HL-60/S4 (cell line): ENCODE results near the gene RNASEL.

Source experiments
- in situ Hi-C: fragments of 300-500 bp; cut with MboI; formaldehyde crosslinking; loops from 2 replicates; pipeline ENCODE4 v1.14.3; 2022; ENCODE audit warnings: low sequenced_read_pairs

RNASEL gene

GRCh38 chr1:182622901-182623528 is 34.0 kb upstream of the RNASEL start:
- in situ Hi-C loops = no loop called here

- in situ Hi-C loops = no loop called here
These were observed 32.9 kb upstream of the RNASEL start for GRCh38 chr1:182621906-182622305.

DNA sequence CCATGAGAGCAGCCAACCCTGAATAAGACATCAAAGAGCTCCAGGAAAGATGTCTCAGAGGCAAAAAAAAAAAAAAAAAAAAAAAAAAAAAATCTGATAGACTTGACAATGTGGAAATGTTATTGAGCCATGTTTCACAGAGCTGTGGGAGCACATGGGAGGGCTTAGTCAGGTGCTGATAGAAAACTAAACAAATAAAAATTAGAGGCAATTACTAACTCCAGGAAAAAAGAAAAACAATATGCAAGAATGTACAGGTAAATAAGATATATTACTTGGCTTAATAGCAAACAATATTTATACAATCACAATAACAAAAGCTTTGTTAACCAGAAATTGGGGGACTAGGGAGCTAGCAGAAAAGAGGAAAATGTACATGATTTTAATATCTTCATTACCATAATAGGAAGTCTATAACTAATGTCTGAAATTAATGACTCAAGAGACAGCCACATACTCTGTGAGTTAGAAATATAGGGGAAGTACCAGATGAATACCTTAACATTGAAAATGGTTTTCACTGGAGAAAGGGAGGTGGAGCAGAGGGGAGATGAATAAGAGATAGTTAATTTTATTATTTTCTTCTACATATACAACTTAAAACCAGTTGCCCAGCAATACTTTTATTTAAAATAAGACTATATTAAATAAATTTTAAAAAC is 32.0 kb upstream of the RNASEL start:
- in situ Hi-C loops = no loop called here

DNA sequence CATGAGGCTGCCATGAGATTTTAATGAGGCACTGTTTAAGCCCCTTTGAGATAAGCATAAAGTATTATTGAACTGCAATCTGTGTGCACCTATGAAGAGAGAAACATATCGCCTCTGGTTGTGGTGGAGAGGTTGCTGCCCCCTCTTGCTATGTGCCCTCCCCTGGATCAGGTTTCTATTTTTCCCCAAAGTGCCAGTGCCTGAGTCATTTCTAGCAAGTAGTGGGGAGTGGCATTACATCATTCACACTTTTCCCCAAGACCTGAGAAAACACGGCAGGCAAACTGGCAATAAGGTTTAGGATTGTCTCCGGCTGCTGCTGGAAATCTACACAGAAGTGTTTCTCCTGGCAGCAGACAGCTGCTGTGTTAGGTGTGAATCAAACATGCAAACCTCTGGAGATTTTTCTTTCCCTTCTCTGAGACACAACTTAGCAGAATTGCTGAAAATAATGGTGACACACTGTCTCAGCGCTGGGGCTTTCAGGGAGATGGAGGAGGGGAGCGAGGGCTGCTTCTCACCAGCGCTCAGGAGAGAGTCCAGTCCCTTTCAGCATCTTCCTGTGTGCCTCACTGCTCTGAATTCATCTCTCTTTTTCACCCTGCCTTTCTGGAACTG is 28.8 kb upstream of the RNASEL start:
- in situ Hi-C loops = no loop called here

DNA sequence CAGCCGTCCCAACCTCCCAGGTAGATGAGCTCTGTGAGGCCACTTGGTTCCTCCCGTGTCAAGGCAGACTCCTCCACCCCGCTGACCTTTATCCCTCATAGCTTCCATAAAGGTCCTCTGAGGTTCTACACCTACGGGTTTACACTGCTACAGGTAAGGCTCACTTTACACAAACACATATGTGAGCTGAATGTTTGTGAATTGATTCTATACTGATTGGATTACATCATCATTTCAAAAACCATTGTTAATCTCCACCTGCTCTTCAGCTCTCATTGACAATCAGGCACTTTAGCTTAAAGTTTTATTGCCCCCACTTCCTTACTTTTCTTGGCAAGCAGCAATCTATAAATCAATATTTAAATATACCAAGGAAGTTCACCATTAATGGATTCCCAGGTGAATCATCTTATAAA is 28.0 kb upstream of the RNASEL start:
- in situ Hi-C loops = no loop called here

DNA sequence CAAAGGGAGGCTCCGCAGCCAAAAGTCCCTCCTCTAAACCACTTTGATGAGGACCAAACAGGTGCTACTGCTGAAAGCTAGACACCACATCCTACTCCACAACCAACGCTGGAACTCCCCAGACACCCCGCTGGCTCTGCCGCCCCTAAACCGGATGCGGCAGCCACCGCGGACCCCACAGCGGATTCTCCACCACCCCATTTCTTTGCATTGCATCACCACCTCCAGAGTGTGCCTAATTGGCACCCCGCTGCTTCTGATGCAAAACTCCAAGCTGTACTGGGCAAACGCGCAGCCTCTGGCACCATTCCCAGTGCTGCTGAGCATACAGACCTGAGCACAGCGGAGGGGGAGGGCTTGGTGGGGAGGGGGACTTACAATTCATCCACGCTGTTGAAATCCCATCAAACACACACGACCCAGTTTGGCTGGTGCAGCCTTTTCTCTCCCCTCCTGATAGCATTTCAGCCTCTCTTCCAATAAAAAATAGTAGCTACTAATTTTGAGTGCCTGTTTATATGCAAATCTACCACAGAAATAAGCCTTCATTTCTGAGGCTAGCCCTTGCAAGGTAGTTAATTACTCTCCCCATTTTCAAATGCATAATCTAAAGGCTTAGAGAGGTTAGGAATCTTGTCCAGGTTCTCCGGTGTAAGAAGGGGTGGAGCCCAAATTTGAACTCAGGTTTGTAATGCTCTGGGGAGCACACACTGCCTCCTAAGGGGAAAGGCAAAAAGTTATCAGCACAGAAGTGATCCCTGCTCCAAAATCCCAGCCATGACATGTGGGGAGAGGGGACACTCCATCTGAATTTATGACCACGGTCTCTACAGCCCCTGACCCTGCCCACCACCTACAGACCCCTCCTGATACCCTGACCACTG is 27.3 kb upstream of the RNASEL start:
- in situ Hi-C loops = no loop called here

DNA sequence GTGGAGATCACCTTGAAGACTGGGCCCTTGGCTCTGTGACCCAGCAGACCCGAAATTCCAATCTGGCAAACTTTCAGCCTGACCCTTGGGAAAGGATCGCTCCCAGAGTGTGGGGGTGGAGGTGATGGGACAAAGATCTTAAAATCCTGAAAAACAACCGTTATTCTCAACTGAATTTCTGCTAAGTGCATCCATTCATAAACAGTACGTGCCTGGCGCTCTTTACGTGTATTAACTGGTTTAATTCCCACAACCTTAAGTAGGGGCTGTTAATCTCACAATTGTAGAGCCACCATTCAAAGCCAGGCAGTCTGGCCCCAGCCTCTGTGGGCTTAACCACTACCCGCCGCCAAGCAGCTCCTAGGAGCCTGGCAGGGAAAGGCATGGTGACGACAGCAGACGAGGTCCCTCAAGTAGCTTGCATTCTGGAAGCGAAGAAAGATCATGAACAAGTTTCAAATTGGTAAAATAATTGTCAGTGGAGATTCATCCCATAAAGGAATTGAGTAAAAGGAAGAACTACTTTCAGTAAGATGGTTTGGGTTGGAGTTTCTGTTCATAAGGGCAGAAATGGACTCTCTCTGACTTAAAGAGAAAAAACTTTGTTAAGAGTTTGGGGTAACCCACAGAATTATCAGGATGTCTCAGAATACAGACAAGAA is 26.5 kb upstream of the RNASEL start:
- in situ Hi-C loops = no loop called here

- in situ Hi-C loops = no loop called here
These were observed 25.9 kb upstream of the RNASEL start for GRCh38 chr1:182614796-182615454.

GRCh38 chr1:182611787-182612186 is 22.7 kb upstream of the RNASEL start:
- in situ Hi-C loops = no loop called here

DNA sequence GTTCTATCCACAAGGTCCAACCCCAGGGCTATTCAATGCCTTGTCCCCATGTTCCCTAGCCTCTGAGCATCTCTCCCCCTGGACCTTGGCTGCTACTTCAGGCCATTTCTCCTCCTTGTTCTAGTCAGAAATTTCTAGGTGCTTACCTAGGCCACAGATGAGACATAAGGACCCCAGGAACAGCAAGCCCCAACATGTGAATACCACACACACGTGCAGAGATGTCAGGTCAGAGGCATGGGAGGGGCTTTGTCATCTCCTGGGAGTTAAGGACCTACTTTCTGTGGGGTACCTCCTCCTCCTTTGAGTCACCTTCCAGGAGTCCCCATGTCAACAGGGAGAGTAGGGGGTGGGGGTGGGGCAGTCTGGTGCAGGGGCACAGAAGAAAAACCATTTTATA is 22.3 kb upstream of the RNASEL start:
- in situ Hi-C loops = no loop called here

GRCh38 chr1:182610606-182611194 is 21.6 kb upstream of the RNASEL start:
- in situ Hi-C loops = no loop called here

DNA sequence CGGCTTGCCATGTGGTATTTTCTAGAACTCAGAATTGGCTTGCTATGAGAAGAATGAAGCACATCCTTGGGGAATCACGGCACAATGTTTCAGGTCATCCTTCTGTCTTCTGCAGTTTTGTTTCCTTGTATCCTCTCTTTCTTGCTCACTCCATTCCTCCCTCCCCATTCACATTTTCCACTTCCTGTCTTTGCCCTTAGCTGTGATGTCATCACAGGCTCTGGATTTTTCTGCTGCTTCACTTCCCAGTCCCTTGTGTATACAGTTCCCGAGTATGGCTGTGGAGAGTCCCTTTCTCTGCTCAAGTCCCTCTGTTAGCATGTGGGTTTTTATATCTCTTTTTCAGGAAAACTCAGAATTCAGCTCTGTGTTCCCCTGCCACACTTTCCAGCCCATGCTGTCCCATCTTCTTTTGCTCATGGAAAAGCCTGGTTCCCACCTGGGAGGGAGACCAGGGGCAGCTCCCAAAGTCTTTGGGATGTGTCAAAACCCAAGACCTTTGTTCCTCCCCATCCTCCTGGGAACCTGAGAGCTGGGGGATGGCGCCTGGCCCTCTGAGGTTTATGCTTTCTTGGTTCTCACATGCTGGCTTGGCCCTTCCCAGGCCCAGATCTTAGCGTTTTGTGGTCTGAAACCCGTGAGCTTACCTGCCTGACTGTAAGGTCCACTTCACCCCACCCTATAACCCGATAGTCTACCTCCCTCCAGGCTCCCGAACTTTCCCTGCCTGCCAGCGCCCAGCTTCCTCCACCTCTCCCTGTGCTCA is 20.0 kb upstream of the RNASEL start:
- in situ Hi-C loops = no loop called here

DNA sequence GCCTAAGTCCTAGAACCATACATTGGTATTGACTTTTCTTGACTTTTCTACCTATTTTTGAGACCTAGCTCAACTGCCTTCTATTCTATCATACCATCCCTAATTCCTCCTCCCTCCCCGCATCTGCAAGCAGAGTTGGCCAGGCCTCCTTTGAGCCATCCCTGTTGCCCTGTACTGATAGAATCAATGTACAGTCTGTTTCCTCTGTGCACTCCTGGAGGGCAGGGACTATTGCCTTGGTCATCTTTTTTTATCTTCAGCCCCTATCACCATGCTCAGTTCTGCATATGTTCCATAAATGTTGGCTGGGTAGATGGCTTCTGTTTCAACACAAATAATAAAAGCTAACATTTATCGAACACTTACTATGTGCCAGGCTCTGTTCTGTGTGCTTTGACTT is 19.2 kb upstream of the RNASEL start:
- in situ Hi-C loops = no loop called here

GRCh38 chr1:182607566-182607965 is 18.5 kb upstream of the RNASEL start:
- in situ Hi-C loops = no loop called here

GRCh38 chr1:182604175-182605164 is 15.4 kb upstream of the RNASEL start, which contains the start of gene RGS16:
Gene RGS16 (minus strand): TSS chr1:182604389. CDS start chr1:182604259, 130 bp downstream.
- in situ Hi-C loops = no loop called here

- in situ Hi-C loops = no loop called here
These were observed 14.7 kb upstream of the RNASEL start for GRCh38 chr1:182603646-182604174.

- in situ Hi-C loops = no loop called here
These were observed 14.0 kb upstream of the RNASEL start for GRCh38 chr1:182602935-182603645.
